Gastroesophageal sphincter (tissue), 4 donors: ENCODE data around the gene HOMER1. TPM values are rescaled to one million over a fixed set of nuclear protein-coding genes. Genes with fewer than 3 reads are reported as not detected.

Source experiments
- ATAC-seq: fragments of 150-250 bp; one replicate; pipeline ENCODE4 v1.9.1; 2016; ENCODE audit warnings: mild to moderate bottlenecking, moderate library complexity
- H3K27ac ChIP-seq, 4 donors: fragments of 200-600 bp; sonication (generic) in 3 of 4; 1 replicate in 3 of 4; 2 replicates in 1 of 4; pipeline ENCODE4 v1.5.1; 2016 to 2019
- H3K27me3 ChIP-seq: fragments of 200-600 bp; sonication (generic); one replicate; pipeline ENCODE4 v1.5.1; 2019
- H3K36me3 ChIP-seq, 2 donors: fragments of 200-600 bp; sonication (generic); one replicate each; pipeline ENCODE4 v1.5.1; 2019; ENCODE audit warnings: control low read depth in 1 of 2
- H3K4me1 ChIP-seq, 3 donors: fragments of 200-600 bp; sonication (generic); 1 replicate in 2 of 3; 2 replicates in 1 of 3; pipeline ENCODE4 v1.5.1; 2016 to 2019; ENCODE audit warnings: control low read depth in 2 of 3
- H3K4me3 ChIP-seq, 2 donors: fragments of 200-600 bp; sonication (generic); one replicate each; pipeline ENCODE4 v1.5.1; 2019; ENCODE audit warnings: mild to moderate bottlenecking in 1 of 2, moderate library complexity in 1 of 2
- H3K9me3 ChIP-seq, 3 donors: fragments of 200-600 bp; sonication (generic); one replicate each; pipeline ENCODE4 v1.5.1; 2017 to 2019; ENCODE audit warnings: control low read depth in 2 of 3
- EP300 ChIP-seq: sonication (generic); formaldehyde crosslinking; IDR thresholded peaks from one replicate; pipeline ENCODE4 v1.6.1; 2017; ENCODE audit warnings: antibody characterized with exemption, mild to moderate bottlenecking
- POLR2A ChIP-seq, 2 donors: fragments of 450-650 bp; IDR thresholded peaks; one replicate each; pipeline ENCODE4 v1.6.1; 2017; ENCODE audit warnings: antibody characterized with exemption in 2 of 2, mild to moderate bottlenecking in 2 of 2, moderate library complexity in 1 of 2
- POLR2AphosphoS5 ChIP-seq: sonication (generic); formaldehyde crosslinking; IDR thresholded peaks from one replicate; pipeline ENCODE4 v1.6.1; 2017; ENCODE audit warnings: antibody characterized with exemption
- WGBS, 2 donors: methylation state at CpG; one replicate each; pipeline ENCODE4 v1.1.5; 2018; ENCODE audit warnings: low coverage in 1 of 2; 5-methylcytosine and 5-hydroxymethylcytosine counted together
- total RNA-seq, 4 donors: library from RNA; depleted of rRNA; stranded (reverse); fragments of >200 nt; gene quantifications; one replicate each; pipeline ENCODE4 v1.1.0, GENCODE V29; 2016
- TF ChIP-seq, protein P1 (sequence below), 4 experiments: fragments of 200-600 bp in 2 of 4; fragments of 450-650 bp in 2 of 4; sonication (generic) in 1 of 4; IDR thresholded peaks; one replicate each; pipeline ENCODE4 v1.5.1; 2017 to 2019; ENCODE audit warnings: antibody characterized with exemption in 4 of 4, mild to moderate bottlenecking in 2 of 4, moderate library complexity in 2 of 4

HOMER1 gene
- total RNA-seq, 4 donors from 2014 or later = 13.0 to 26.3 (median 15.0) TPM

DNA sequence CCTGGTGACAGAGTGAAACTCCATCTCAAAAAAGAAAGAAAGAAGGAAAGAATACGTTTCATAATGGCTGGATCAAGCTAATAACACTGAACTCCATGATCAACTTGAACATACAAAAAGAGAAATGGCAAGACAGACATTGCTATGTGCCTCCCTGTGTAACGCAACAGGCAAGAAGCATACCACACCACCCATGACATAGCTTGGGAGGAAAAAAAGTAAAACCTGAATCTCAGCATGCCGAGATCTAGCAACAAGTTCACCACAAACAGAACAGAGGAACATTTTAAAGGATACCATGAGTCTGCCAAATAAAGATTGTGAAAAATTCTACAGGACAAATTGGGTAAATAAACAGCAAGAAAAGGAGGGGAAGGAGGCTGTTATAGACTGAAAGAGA, 26.7 kb downstream of the HOMER1 start:
- no peaks in the 10 kb centered on the region for H3K4me1 ChIP-seq
- H3K27me3 ChIP-seq = no peaks in the 10 kb centered on the region
- WGBS, 2 donors = 96 to 100% methylated on average over 1 to 2 of the region's 3 CpGs
- no peak overlapping the region for H3K27ac ChIP-seq
- no peaks in the 10 kb centered on the region for H3K9me3 ChIP-seq
- no peak for TF ChIP-seq EP300
- TF ChIP-seq POLR2AphosphoS5 = no peak
- TF ChIP-seq, protein P1, sequence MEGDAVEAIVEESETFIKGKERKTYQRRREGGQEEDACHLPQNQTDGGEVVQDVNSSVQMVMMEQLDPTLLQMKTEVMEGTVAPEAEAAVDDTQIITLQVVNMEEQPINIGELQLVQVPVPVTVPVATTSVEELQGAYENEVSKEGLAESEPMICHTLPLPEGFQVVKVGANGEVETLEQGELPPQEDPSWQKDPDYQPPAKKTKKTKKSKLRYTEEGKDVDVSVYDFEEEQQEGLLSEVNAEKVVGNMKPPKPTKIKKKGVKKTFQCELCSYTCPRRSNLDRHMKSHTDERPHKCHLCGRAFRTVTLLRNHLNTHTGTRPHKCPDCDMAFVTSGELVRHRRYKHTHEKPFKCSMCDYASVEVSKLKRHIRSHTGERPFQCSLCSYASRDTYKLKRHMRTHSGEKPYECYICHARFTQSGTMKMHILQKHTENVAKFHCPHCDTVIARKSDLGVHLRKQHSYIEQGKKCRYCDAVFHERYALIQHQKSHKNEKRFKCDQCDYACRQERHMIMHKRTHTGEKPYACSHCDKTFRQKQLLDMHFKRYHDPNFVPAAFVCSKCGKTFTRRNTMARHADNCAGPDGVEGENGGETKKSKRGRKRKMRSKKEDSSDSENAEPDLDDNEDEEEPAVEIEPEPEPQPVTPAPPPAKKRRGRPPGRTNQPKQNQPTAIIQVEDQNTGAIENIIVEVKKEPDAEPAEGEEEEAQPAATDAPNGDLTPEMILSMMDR (IDR thresholded peaks at IDR 0.05) = no peak
- no peak for TF ChIP-seq POLR2A (IDR thresholded peaks at IDR 0.05)
- H3K36me3 ChIP-seq = no peaks in the 10 kb centered on the region
- no peak for ATAC-seq
- H3K4me3 ChIP-seq = no peak overlapping the region

DNA sequence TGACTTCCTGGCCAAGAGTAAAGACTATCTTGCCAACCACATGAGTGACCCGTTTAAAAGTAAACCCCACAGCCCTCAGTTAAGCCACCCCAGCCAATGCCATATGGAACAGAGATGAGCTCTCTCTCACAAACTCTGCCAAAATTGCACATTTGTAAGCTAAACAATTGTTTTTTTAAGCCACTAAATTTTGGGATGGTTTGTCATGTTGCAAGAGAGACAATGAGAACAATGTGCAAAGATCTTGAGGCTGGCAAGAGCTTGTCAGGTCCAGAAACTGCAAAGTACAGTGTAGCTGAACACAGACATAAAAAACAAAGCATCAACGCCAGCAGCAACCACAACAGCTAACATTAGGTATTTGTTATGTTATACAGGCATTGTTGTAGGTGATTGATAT, 27.8 kb downstream of the HOMER1 start:
- Histone ChIP-seq H3K4me3 (no peak overlapping the region), H3K4me1 (peaks cover 0 to 6% (median 0%) of the 10 kb centered on the region in 3 donors), H3K27me3 (no peaks in the 10 kb centered on the region), H3K9me3 (no peaks in the 10 kb centered on the region), H3K27ac (no peak overlapping the region), H3K36me3 (no peaks in the 10 kb centered on the region)
- 63 to 72% methylated on average over 2 of the region's 2 CpGs for WGBS, 2 donors
- TF ChIP-seq POLR2A (IDR thresholded peaks at IDR 0.05) (no peak), EP300 (no peak), POLR2AphosphoS5 (no peak)
- TF ChIP-seq, protein P1 (IDR thresholded peaks at IDR 0.05) = no peak
- no peak for ATAC-seq

DNA sequence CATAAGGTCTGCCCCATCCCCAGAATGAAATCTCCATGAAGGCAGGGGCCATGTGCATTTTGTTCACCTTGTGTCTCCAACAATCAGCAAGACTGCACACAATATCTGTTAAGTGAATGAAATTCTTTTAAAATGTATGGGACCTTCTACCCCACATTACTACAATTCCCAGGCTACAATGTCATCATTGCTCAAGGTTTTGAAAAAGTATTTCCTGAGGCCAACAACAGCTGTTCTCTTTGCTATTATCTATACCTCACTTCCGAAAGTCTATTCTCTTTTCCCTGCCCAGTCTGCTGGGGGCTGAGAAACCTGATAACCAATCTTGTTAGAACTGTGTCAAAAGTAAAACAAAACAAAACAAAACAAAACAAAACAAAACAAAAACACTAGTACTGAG, 29.2 kb downstream of the HOMER1 start:
- 78% methylated on average over 1 of the region's 1 CpG; no CpG with 5 or more reads in 1 of the 2 donors for WGBS, 2 donors
- no peak for ATAC-seq
- no peak overlapping the region for H3K4me3 ChIP-seq
- H3K36me3 ChIP-seq = no peaks in the 10 kb centered on the region
- H3K9me3 ChIP-seq = no peaks in the 10 kb centered on the region
- H3K27me3 ChIP-seq = no peaks in the 10 kb centered on the region
- H3K27ac ChIP-seq = no peak overlapping the region
- H3K4me1 ChIP-seq = peaks cover 0 to 6% (median 0%) of the 10 kb centered on the region in 3 donors
- TF ChIP-seq POLR2AphosphoS5 (no peak), EP300 (no peak), POLR2A (IDR thresholded peaks at IDR 0.05) (no peak)
- TF ChIP-seq, protein P1 (IDR thresholded peaks at IDR 0.05) = no peak

DNA sequence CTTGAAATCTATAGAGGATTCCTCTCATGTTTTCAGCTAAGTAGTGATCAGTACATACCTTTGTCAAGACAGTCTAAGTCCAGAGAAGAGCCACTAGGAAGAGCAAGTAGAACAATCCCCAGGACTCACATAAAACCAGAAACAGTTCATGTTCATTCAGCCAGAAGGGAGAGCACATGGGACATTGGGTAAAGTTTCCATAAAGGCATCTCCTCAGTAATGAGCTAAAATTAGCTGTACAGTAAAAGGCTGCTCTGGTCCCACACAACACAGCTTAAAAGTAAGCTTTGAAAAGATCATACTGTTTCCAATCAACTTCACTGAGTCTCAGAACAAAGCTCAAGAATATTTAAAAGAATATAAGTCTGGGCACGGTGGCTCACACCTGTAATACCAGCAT, 32.4 kb downstream of the HOMER1 start:
- H3K4me3 ChIP-seq = no peak overlapping the region
- ATAC-seq = no peak

DNA sequence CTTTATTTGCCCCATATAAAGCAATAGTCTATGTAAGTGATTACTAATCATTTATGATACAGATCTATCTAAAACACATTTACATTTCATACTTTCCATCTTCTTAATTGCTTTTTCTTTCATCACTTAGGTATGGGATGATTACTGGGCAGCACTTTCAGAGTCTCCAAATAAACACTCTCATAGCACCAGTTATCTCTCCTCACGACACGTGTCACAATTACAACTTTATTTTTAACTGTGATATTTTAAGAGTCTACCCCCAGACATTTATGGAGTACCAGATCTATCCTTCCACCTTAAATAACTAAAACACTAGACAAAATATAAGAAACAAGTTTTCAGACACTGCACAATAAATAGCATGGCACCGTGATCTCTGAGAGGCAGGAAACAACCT, 32.9 kb downstream of the HOMER1 start:
- ATAC-seq = no peak
- no peak overlapping the region for H3K27ac ChIP-seq
- WGBS, 2 donors = 58 to 63% methylated on average over 3 of the region's 3 CpGs
- H3K36me3 ChIP-seq = no peaks in the 10 kb centered on the region
- no peaks in the 10 kb centered on the region for H3K27me3 ChIP-seq
- peaks cover 0 to 6% (median 0%) of the 10 kb centered on the region in 3 donors for H3K4me1 ChIP-seq
- H3K4me3 ChIP-seq = no peak overlapping the region
- TF ChIP-seq EP300 (no peak), POLR2AphosphoS5 (no peak), POLR2A (IDR thresholded peaks at IDR 0.05) (no peak)
- TF ChIP-seq, protein P1 (IDR thresholded peaks at IDR 0.05) = no peak
- H3K9me3 ChIP-seq = no peaks in the 10 kb centered on the region

More for the DNA sequence above, 32.4 kb downstream of the HOMER1 start:
- 60 to 78% methylated on average over 1 of the region's 1 CpG for WGBS, 2 donors
- Histone ChIP-seq H3K9me3 (no peaks in the 10 kb centered on the region), H3K4me1 (peaks cover 0 to 6% (median 0%) of the 10 kb centered on the region in 3 donors), H3K36me3 (no peaks in the 10 kb centered on the region), H3K27me3 (no peaks in the 10 kb centered on the region), H3K27ac (no peak overlapping the region)
- TF ChIP-seq POLR2AphosphoS5 (no peak), EP300 (no peak), POLR2A (IDR thresholded peaks at IDR 0.05) (no peak)
- TF ChIP-seq, protein P1 (IDR thresholded peaks at IDR 0.05) = no peak
